NOMO-1 treated with dmso at 0.1 percent for 144 hours (cell line): ENCODE data around the gene SHOC2.

Experiments used
- DNase-seq: peaks from one replicate; lab custom pipeline; 2025; ENCODE audit not compliant: unreplicated experiment; lab: John Stamatoyannopoulos, UW

SHOC2 gene

GRCh38 chr10:110979611-110980010 lies 60.2 kb downstream of the SHOC2 start:
- no peak for DNase-seq

GRCh38 chr10:110980807-110981206 lies 61.4 kb downstream of the SHOC2 start:
- DNase-seq: no peak

- DNase-seq: no peak
These were observed 64.1 kb downstream of the SHOC2 start for GRCh38 chr10:110983466-110983865.

GRCh38 chr10:110985497-110986275 lies 66.3 kb downstream of the SHOC2 start:
- DNase-seq: no peak

- DNase-seq: no peak
These were observed 69.6 kb downstream of the SHOC2 start for GRCh38 chr10:110989016-110989415.

GRCh38 chr10:110992006-110992800 lies 72.8 kb downstream of the SHOC2 start:
- no peak for DNase-seq

- DNase-seq: no peak
These were observed 73.8 kb downstream of the SHOC2 start for GRCh38 chr10:110993024-110993693.

- DNase-seq: no peak
These were observed 75.1 kb downstream of the SHOC2 start for GRCh38 chr10:110994406-110995086.

- no peak for DNase-seq
These were observed 75.9 kb downstream of the SHOC2 start for GRCh38 chr10:110995301-110995700.

- DNase-seq: no peak
These were observed 76.9 kb downstream of the SHOC2 start for GRCh38 chr10:110996256-110996655.

GRCh38 chr10:111004016-111004415 lies 84.6 kb downstream of the SHOC2 start:
- DNase-seq: no peak

GRCh38 chr10:111007486-111007885 lies 88.1 kb downstream of the SHOC2 start:
- DNase-seq: no peak

- DNase-seq: no peak
These were observed 95.8 kb downstream of the SHOC2 start for GRCh38 chr10:111015181-111015580.

GRCh38 chr10:111017098-111017497 lies 97.7 kb downstream of the SHOC2 start:
- DNase-seq: peak; percentile 5

GRCh38 chr10:111018021-111018420 lies 98.6 kb downstream of the SHOC2 start:
- no peak for DNase-seq

GRCh38 chr10:111023060-111023459 lies 103.7 kb downstream of the SHOC2 start:
- DNase-seq: no peak

GRCh38 chr10:111030042-111030750 lies 110.8 kb downstream of the SHOC2 start:
- DNase-seq: no peak

- no peak for DNase-seq
These were observed 115.3 kb downstream of the SHOC2 start for GRCh38 chr10:111034598-111035310.

GRCh38 chr10:111035542-111035941 lies 116.1 kb downstream of the SHOC2 start:
- DNase-seq: no peak

GRCh38 chr10:111037858-111038257 lies 118.5 kb downstream of the SHOC2 start:
- no peak for DNase-seq
